Measurements from ENCODE around the gene CUL9.
A peak's percentile ranks its signal among the peaks of the same experiment; 100 is the strongest.
"Not testable (repeated sequence)": the region's sequence is repeated elsewhere in the genome, so short reads cannot be mapped to it uniquely, and the experiment has no call there.

Gene CUL9

DNA sequence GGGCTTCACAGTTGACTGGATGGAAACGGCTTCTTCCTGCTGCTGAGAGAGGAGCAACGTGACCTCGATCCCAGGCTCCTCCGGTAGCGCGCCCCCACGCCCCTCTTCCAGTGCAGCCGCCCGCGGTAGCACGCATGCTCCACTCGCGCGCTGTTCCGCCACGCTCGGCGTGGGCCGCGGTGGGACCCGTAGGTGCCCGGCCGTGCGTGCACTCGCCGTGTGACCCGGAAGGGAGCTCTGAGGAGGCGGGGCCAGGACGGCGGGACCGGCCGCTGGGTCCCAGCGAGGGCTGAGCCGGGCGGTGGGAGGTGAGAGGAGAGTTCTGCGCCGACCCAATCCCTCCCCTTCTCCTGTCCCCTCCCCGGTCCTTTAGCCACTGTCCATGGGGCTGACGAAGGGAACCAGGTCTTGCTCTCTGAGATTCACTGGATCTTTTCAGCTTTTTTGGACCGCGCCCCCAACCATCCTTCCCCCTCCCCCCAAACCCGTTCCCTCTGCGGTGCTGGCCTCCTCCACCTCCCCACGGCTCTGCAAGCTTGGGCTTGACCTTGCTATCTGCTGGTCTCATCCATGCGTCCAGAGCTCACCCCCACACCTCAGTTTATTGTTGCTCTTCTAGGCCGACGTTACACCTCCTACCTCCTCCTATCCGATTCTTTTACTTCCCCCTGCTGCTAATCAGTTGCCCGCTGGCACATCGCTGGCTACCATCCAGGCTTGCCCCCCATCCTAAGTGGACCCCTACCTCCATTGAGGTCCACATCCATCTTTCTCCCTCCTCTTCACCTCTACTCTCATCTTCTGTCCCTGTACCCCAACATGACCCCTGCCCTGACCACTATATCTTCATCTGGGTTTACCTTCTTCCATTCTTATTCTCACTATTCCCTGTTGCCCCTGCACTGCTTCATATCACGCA lies at the start of gene CUL9:
Gene CUL9, plus strand, starts transcription at position 255 of the 919 bp plus-strand sequence. CDS start 2,115 bp downstream, outside the sequence.
- peak within 1 kb of the TSS; percentile 63 for H3K4me3 ChIP-seq (ENCODE audit: low read length)
- no peaks in the 10 kb centered on the region for H3K9me3 ChIP-seq (ENCODE audit: control insufficient read depth, insufficient read depth, low read length)
- no peak within 1 kb of the TSS for H3K27ac ChIP-seq (ENCODE audit: low read length)
- peaks cover 19% of the 10 kb centered on the region for H3K36me3 ChIP-seq (ENCODE audit: control insufficient read depth, insufficient read depth, low read length)
- no CpG with 5 or more reads among the region's 51 CpGs for WGBS (ENCODE audit: insufficient coverage, insufficient read length)
- no peaks in the 10 kb centered on the region for H3K27me3 ChIP-seq (ENCODE audit: control insufficient read depth, insufficient read depth, low read length)
- H3K4me1 ChIP-seq (ENCODE audit: control insufficient read depth, insufficient read depth, low read length) = peaks cover 4% of the 10 kb centered on the region; the same call in 1 of the 2 replicates
- DNase-seq (ENCODE audit: low read depth, low spot score) = peak; percentile 31

DNA sequence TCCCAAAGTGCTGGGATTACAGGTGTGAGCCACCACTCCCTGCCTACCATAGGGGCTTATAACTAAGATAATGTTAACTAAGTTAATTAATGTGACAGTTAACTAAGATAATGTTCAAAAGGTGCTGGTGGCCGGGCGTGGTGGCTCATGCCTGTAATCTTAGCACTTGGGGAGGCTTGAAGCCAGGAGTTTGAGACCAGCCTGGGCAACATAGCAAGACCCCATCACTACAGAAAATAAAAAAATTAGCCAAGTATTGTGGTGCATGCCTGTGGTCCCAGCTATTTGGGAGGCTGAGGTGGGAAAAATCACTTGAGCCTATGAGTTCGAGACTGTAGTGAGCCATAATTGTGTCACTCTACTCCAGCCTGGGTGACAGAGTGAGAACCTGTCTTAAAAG lies 43.7 kb upstream of the CUL9 start:
- no peaks in the 10 kb centered on the region for H3K27me3 ChIP-seq (ENCODE audit: control insufficient read depth, insufficient read depth, low read length)
- no peaks in the 10 kb centered on the region for H3K9me3 ChIP-seq (ENCODE audit: control insufficient read depth, insufficient read depth, low read length)
- no peak overlapping the region for H3K27ac ChIP-seq (ENCODE audit: low read length)
- DNase-seq (ENCODE audit: low read depth, low spot score) = no peak
- no CpG with 5 or more reads among the region's 3 CpGs for WGBS (ENCODE audit: insufficient coverage, insufficient read length)
- H3K36me3 ChIP-seq (ENCODE audit: control insufficient read depth, insufficient read depth, low read length) = peaks cover 8% of the 10 kb centered on the region; the same call in 1 of the 2 replicates
- H3K4me1 ChIP-seq (ENCODE audit: control insufficient read depth, insufficient read depth, low read length) = no peaks in the 10 kb centered on the region
- H3K4me3 ChIP-seq (ENCODE audit: low read length) = no peak overlapping the region

DNA sequence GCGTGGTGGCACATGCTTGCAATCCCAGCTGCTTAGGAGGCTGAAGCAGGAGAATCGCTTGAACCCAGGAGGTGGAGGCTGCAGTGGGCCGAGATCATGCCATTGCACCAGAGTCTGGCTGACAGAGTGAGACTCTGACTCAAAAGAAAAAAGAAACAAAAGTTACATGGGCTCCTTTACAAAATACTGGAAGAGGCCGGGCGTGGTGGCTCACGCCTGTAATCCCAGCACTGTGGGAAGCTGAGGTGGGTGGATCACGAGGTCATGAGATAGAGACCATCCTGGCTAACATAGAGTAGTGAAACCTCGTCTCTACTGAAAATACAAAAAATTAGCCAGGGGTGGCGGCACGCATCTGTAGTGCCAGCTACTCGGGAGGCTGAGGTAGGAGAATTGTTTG lies 42.0 kb upstream of the CUL9 start:
- peaks cover 14% of the 10 kb centered on the region; the same call in 1 of the 2 replicates for H3K36me3 ChIP-seq (ENCODE audit: control insufficient read depth, insufficient read depth, low read length)
- H3K4me3 ChIP-seq (ENCODE audit: low read length); DNase-seq (ENCODE audit: low read depth, low spot score); H3K27ac ChIP-seq (ENCODE audit: low read length); H3K9me3 ChIP-seq (ENCODE audit: control insufficient read depth, insufficient read depth, low read length); H3K27me3 ChIP-seq (ENCODE audit: control insufficient read depth, insufficient read depth, low read length); H3K4me1 ChIP-seq (ENCODE audit: control insufficient read depth, insufficient read depth, low read length): not testable (repeated sequence)
- WGBS (ENCODE audit: insufficient coverage, insufficient read length) = no CpG with 5 or more reads among the region's 11 CpGs

DNA sequence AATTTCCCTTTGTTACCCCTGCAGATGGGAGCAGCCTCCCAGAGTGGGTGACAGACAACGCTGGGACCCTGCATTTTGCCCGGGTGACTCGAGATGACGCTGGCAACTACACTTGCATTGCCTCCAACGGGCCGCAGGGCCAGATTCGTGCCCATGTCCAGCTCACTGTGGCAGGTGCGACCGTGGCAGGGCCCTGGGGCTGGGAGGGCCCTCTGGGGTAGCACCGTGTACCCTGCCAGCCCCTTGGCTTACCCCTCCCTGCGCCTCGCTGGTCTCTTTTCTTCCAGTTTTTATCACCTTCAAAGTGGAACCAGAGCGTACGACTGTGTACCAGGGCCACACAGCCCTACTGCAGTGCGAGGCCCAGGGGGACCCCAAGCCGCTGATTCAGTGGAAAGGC lies 40.4 kb upstream of the CUL9 start:
- peaks cover 17% of the 10 kb centered on the region; the same call in 1 of the 2 replicates for H3K36me3 ChIP-seq (ENCODE audit: control insufficient read depth, insufficient read depth, low read length)
- WGBS (ENCODE audit: insufficient coverage, insufficient read length) = no CpG with 5 or more reads among the region's 16 CpGs
- H3K27ac ChIP-seq (ENCODE audit: low read length) = no peak overlapping the region
- DNase-seq (ENCODE audit: low read depth, low spot score) = no peak
- no peaks in the 10 kb centered on the region for H3K4me1 ChIP-seq (ENCODE audit: control insufficient read depth, insufficient read depth, low read length)
- H3K4me3 ChIP-seq (ENCODE audit: low read length) = no peak overlapping the region
- no peaks in the 10 kb centered on the region for H3K27me3 ChIP-seq (ENCODE audit: control insufficient read depth, insufficient read depth, low read length)
- no peaks in the 10 kb centered on the region for H3K9me3 ChIP-seq (ENCODE audit: control insufficient read depth, insufficient read depth, low read length)

DNA sequence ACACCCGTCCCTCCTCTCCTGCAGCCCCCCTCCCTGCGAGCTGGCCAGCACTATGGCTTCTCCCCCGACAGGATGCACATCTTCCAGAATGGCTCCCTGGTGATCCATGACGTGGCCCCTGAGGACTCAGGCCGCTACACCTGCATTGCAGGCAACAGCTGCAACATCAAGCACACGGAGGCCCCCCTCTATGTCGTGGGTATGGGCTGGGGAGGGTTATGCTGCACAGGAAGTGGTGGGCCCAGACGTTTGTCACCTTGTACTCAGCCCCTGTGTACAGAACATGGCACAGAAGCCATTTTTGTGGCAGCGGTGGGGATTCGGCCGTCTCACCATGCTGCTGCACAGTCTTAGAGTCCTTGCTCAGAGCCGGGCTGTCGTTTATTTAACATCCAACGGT lies 39.9 kb upstream of the CUL9 start:
- H3K9me3 ChIP-seq (ENCODE audit: control insufficient read depth, insufficient read depth, low read length) = no peaks in the 10 kb centered on the region
- no peaks in the 10 kb centered on the region for H3K4me1 ChIP-seq (ENCODE audit: control insufficient read depth, insufficient read depth, low read length)
- no peak overlapping the region for H3K4me3 ChIP-seq (ENCODE audit: low read length)
- peaks cover 17% of the 10 kb centered on the region; the same call in 1 of the 2 replicates for H3K36me3 ChIP-seq (ENCODE audit: control insufficient read depth, insufficient read depth, low read length)
- no peak for DNase-seq (ENCODE audit: low read depth, low spot score)
- no peak overlapping the region for H3K27ac ChIP-seq (ENCODE audit: low read length)
- no CpG with 5 or more reads among the region's 14 CpGs for WGBS (ENCODE audit: insufficient coverage, insufficient read length)
- no peaks in the 10 kb centered on the region for H3K27me3 ChIP-seq (ENCODE audit: control insufficient read depth, insufficient read depth, low read length)

DNA sequence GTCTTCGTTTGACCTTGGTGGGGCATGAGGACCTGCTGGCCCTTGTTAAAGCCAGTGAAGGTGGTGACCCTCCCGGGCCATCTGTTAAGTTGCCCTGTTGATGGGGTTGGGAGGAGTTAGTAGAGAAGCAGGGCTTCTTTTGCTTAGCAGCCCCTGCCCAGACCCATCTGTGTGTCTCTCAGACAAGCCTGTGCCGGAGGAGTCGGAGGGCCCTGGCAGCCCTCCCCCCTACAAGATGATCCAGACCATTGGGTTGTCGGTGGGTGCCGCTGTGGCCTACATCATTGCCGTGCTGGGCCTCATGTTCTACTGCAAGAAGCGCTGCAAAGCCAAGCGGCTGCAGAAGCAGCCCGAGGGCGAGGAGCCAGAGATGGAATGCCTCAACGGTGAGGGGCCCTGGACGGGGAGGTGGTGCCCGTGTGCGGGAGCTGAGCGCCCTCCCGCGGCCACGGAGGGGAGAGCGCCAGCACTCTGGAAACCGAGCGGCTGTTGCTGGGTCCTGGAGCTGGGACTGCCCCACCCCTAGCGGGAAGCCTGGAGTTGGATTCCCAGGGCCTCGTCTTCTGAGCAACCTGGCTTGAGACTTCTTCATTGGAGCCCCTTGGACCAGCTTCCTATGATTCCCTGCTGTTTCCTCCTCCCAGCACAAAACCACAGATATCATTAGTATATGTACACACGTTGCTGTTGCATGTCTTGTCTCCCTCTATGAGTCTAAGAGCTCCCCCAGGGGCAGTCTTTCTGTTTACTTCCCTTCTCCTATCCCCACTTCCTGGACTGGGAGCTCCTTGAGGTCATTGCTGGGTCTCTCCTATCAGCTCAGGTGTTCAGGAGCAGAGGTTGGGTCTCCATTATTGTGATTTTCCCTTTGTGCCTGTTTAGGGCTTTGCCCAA lies 38.5 kb upstream of the CUL9 start:
- Histone ChIP-seq H3K4me3 (ENCODE audit: low read length) (no peak overlapping the region), H3K36me3 (ENCODE audit: control insufficient read depth, insufficient read depth, low read length) (peaks cover 17% of the 10 kb centered on the region; the same call in 1 of the 2 replicates), H3K4me1 (ENCODE audit: control insufficient read depth, insufficient read depth, low read length) (no peaks in the 10 kb centered on the region), H3K9me3 (ENCODE audit: control insufficient read depth, insufficient read depth, low read length) (no peaks in the 10 kb centered on the region), H3K27ac (ENCODE audit: low read length) (no peak overlapping the region), H3K27me3 (ENCODE audit: control insufficient read depth, insufficient read depth, low read length) (no peaks in the 10 kb centered on the region)
- peak; percentile 77 for DNase-seq (ENCODE audit: low read depth, low spot score)
- no CpG with 5 or more reads among the region's 25 CpGs for WGBS (ENCODE audit: insufficient coverage, insufficient read length)

DNA sequence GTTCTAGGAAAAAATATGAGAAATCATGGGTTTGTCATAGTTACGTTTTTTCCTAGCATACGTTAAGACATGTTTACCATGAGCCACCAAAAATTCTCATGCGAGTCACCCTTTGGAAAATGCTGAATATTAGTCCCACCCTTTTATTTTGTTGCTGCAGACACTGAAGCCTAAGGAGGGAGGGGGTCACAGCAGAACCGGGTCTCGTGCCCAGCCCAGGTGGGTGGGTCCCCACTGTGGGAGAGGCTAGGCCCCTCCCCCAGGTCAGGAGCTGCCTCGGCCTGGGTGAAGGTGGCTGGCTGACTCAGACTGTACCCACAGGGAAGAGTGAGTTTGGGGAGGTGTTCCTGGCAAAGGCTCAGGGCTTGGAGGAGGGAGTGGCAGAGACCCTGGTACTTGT lies 37.1 kb upstream of the CUL9 start:
- no peak overlapping the region for H3K4me3 ChIP-seq (ENCODE audit: low read length)
- no peaks in the 10 kb centered on the region for H3K27me3 ChIP-seq (ENCODE audit: control insufficient read depth, insufficient read depth, low read length)
- no peaks in the 10 kb centered on the region for H3K4me1 ChIP-seq (ENCODE audit: control insufficient read depth, insufficient read depth, low read length)
- no CpG with 5 or more reads among the region's 6 CpGs for WGBS (ENCODE audit: insufficient coverage, insufficient read length)
- H3K27ac ChIP-seq (ENCODE audit: low read length) = no peak overlapping the region
- H3K36me3 ChIP-seq (ENCODE audit: control insufficient read depth, insufficient read depth, low read length) = peaks cover 10% of the 10 kb centered on the region; the same call in 1 of the 2 replicates
- H3K9me3 ChIP-seq (ENCODE audit: control insufficient read depth, insufficient read depth, low read length) = no peaks in the 10 kb centered on the region
- no peak for DNase-seq (ENCODE audit: low read depth, low spot score)

DNA sequence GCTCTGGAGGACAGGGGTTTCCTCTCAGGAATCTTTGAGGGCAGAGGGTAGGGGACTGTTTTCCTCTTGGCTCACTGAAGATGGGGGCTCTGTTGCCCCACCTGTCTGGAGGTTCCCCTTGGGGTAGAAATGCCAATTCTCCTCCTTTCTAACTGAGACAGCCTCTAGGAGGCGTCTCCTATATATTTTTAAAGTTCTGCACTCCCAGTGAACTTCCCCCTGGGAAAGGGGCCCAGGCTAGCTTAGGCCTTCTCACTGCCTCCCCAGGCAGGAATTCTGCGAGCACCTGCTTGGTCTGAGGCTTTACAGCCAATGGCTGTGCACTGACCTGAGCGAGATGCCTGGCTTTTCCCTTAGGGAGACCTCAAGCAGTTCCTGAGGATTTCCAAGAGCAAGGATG lies 35.7 kb upstream of the CUL9 start:
- DNase-seq (ENCODE audit: low read depth, low spot score) = no peak
- Histone ChIP-seq H3K4me1 (ENCODE audit: control insufficient read depth, insufficient read depth, low read length) (no peaks in the 10 kb centered on the region), H3K4me3 (ENCODE audit: low read length) (no peak overlapping the region), H3K36me3 (ENCODE audit: control insufficient read depth, insufficient read depth, low read length) (peaks cover 10% of the 10 kb centered on the region; the same call in 1 of the 2 replicates), H3K9me3 (ENCODE audit: control insufficient read depth, insufficient read depth, low read length) (no peaks in the 10 kb centered on the region), H3K27ac (ENCODE audit: low read length) (no peak overlapping the region), H3K27me3 (ENCODE audit: control insufficient read depth, insufficient read depth, low read length) (no peaks in the 10 kb centered on the region)
- WGBS (ENCODE audit: insufficient coverage, insufficient read length) = no CpG with 5 or more reads among the region's 3 CpGs

DNA sequence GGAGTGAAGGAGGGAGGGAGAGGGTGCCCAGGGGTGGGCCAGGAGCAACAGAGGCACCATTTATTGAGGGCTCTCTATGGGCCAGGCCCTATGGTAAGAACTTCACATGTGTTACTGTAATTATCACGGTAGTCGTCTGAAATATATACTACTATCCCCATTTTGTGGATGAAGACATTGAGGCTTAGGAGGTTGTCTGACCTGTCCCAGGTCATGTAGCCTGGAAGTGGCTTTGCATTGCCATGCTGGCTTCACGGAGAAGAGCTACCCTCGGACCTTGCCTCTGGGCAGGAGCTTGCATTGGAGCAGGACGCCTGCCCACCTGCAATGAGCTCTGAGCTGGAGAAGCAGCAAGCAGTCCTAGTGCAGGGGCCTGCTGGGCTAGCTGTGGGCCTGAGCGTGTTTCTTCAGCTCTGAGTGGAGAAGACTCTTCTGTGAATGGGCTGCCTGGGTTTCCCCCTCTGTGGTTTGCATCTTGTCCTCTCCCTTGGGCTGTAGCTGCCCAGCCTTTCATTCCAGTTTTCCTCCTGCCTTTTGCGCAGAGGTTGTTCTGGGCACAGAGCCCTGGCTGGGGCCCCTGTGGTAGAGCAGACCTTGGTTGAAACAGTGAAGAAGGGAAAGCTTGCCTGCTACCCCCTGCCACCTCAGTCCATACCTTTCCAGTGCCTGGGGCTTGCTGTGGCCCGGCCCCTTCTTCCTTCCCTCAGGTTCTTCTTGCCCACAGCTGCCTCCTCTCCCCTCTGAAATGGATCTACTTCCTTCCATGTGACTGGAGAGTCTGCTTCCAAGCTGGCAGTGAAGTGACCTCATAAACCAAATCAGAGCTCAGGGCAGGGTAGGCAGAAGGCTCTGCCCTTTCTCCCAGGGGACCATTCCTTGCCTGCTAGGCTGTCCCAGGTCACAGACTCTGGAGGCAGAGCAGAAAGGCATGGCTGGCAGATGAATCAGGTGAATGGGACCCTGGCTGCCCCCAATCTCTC lies 35.0 kb upstream of the CUL9 start:
- Histone ChIP-seq H3K27me3 (ENCODE audit: control insufficient read depth, insufficient read depth, low read length) (no peaks in the 10 kb centered on the region), H3K4me1 (ENCODE audit: control insufficient read depth, insufficient read depth, low read length) (no peaks in the 10 kb centered on the region), H3K9me3 (ENCODE audit: control insufficient read depth, insufficient read depth, low read length) (no peaks in the 10 kb centered on the region), H3K36me3 (ENCODE audit: control insufficient read depth, insufficient read depth, low read length) (peaks cover 10% of the 10 kb centered on the region; the same call in 1 of the 2 replicates), H3K27ac (ENCODE audit: low read length) (no peak overlapping the region), H3K4me3 (ENCODE audit: low read length) (no peak overlapping the region)
- no CpG with 5 or more reads among the region's 8 CpGs for WGBS (ENCODE audit: insufficient coverage, insufficient read length)
- DNase-seq (ENCODE audit: low read depth, low spot score) = no peak

Measured in iPS DF 6.9 (cell line).